Measurements from ENCODE around the gene GZMB.

The GZMB gene

DNA sequence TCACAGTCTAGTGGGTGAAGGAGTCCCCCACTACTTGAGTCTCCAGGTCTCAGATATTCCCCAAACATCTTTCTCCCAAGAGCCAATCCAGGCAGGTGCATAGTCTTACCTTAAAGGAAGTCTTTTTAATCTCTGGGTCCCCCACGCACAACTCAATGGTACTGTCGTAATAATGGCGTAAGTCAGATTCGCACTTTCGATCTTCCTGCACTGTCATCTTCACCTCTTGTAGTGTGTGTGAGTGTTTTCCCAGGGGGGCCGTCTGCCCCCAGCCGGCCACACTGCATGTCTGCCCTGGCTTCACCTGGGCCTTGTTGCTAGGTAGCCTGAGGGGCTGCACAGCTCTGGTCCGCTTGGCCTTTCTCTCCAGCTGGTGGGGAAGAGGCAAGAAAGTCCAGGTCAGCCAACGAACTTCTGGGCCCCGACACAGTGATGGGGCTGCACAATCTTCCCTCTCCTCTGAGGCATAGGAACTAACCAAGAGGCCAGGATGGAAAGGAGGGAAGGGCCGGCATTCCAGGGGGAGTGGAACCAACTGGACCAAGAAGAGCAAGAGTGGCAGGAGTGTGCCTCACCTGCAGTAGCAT, 2.1 kb downstream of the GZMB start:
- no peak overlapping the region for H3K4me3 ChIP-seq (ENCODE audit: insufficient read length, low read depth)
- H3K36me3 ChIP-seq (ENCODE audit: insufficient read depth, insufficient read length, low read length): no peaks in the 10 kb centered on the region
- H3K27me3 ChIP-seq (ENCODE audit: insufficient read depth, insufficient read length): no peaks in the 10 kb centered on the region
- TF ChIP-seq SUZ12 (IDR thresholded peaks at IDR 0.05; ENCODE audit: extremely low read depth, insufficient read depth, insufficient read length) (no peak), YY1 (IDR thresholded peaks at IDR 0.05; ENCODE audit: insufficient read depth, insufficient read length) (no peak), ZNF274 (IDR thresholded peaks at IDR 0.05; ENCODE audit: low read depth, low read length) (no peak)
- no peaks in the 10 kb centered on the region for H3K9me3 ChIP-seq (ENCODE audit: insufficient read depth, low read length)
- H3K9ac ChIP-seq (ENCODE audit: insufficient read length, low read depth): no peak overlapping the region
- DNase-seq (ENCODE audit: low read depth, low spot score): no peak
- no peaks in the 10 kb centered on the region for H3K4me1 ChIP-seq (ENCODE audit: insufficient read depth, insufficient read length)

GRCh38 chr14:24630872-24631477, 3.0 kb downstream of the GZMB start:
- no peaks in the 10 kb centered on the region for H3K27me3 ChIP-seq (ENCODE audit: insufficient read depth, insufficient read length)
- no peaks in the 10 kb centered on the region for H3K36me3 ChIP-seq (ENCODE audit: insufficient read depth, insufficient read length, low read length)
- no peaks in the 10 kb centered on the region for H3K9me3 ChIP-seq (ENCODE audit: insufficient read depth, low read length)
- H3K9ac ChIP-seq (ENCODE audit: insufficient read length, low read depth): no peak overlapping the region
- H3K4me1 ChIP-seq (ENCODE audit: insufficient read depth, insufficient read length): no peaks in the 10 kb centered on the region
- TF ChIP-seq YY1 (IDR thresholded peaks at IDR 0.05; ENCODE audit: insufficient read depth, insufficient read length): no peak
- no peak overlapping the region for H3K4me3 ChIP-seq (ENCODE audit: insufficient read length, low read depth)
- no peak for DNase-seq (ENCODE audit: low read depth, low spot score)

DNA sequence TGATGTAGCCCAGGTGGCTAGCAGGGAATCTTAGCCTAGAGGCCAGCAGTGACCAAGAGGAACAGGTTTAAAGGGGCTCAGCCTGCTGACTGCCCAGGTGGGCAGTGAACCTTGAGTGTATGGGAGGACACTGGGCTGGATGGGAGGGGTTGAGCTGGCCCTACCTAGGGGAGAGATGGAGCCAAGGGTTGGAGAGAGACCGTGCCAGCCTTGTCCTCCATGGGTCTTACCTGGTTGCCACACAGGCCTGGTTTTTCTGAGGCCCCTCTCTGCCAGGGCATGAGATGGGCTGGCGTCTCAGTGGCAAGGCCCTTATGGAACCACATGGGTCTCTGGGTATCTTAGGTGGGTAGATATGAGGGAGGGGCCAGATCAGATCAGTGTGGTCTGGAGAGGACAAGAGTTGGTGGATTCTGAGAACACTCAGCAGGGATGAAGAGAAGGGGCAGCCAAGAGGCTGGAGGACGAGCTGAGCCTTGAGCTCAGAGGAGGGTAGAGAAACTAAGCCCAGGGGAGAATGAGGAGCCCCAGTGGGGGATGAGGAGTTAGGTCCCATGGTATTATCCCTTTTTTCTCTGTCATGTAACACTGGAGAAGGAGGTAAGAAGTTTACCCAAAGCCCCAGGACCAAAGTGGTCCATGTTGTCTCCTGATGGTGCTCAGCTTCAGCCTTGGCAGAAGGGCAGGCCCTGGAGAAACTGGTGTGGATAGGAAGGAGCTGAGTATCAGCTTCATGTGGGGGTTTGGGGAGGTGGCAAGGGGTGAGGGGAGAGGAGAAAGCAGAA, 3.7 kb downstream of the GZMB start:
- H3K9ac ChIP-seq (ENCODE audit: insufficient read length, low read depth): no peak overlapping the region
- no peak for TF ChIP-seq YY1 (IDR thresholded peaks at IDR 0.05; ENCODE audit: insufficient read depth, insufficient read length)
- TF ChIP-seq SUZ12 (IDR thresholded peaks at IDR 0.05; ENCODE audit: extremely low read depth, insufficient read depth, insufficient read length): no peak
- no peak for TF ChIP-seq ZNF274 (IDR thresholded peaks at IDR 0.05; ENCODE audit: low read depth, low read length)
- H3K9me3 ChIP-seq (ENCODE audit: insufficient read depth, low read length): no peaks in the 10 kb centered on the region
- no peaks in the 10 kb centered on the region for H3K36me3 ChIP-seq (ENCODE audit: insufficient read depth, insufficient read length, low read length)
- H3K4me3 ChIP-seq (ENCODE audit: insufficient read length, low read depth): no peak overlapping the region
- H3K27me3 ChIP-seq (ENCODE audit: insufficient read depth, insufficient read length): no peaks in the 10 kb centered on the region
- H3K4me1 ChIP-seq (ENCODE audit: insufficient read depth, insufficient read length): no peaks in the 10 kb centered on the region
- DNase-seq (ENCODE audit: low read depth, low spot score): no peak

DNA sequence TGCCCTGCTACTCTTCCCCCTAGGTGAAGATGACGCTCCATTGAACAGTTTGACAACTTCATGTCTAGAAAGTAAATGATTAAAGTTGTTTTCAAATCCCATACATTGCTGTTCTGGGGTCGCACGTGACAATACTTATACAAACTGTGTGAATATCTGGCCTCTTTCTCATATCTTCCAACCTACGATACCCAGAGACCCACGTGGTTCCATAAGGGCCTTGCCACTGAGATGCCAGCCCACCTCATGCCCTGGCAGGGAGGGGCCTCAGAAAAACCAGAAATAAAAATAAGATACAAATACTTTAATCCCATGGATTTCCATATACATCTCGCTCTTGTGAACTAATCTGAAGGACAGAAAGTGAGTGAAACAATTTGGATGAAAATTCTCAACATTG, 4.5 kb downstream of the GZMB start:
- no peak overlapping the region for H3K9ac ChIP-seq (ENCODE audit: insufficient read length, low read depth)
- H3K36me3 ChIP-seq (ENCODE audit: insufficient read depth, insufficient read length, low read length): no peaks in the 10 kb centered on the region
- TF ChIP-seq ZNF274 (IDR thresholded peaks at IDR 0.05; ENCODE audit: low read depth, low read length) (no peak), SUZ12 (IDR thresholded peaks at IDR 0.05; ENCODE audit: extremely low read depth, insufficient read depth, insufficient read length) (no peak), YY1 (IDR thresholded peaks at IDR 0.05; ENCODE audit: insufficient read depth, insufficient read length) (no peak)
- no peaks in the 10 kb centered on the region for H3K4me1 ChIP-seq (ENCODE audit: insufficient read depth, insufficient read length)
- no peak overlapping the region for H3K4me3 ChIP-seq (ENCODE audit: insufficient read length, low read depth)
- H3K9me3 ChIP-seq (ENCODE audit: insufficient read depth, low read length): no peaks in the 10 kb centered on the region
- no peaks in the 10 kb centered on the region for H3K27me3 ChIP-seq (ENCODE audit: insufficient read depth, insufficient read length)
- DNase-seq (ENCODE audit: low read depth, low spot score): no peak

DNA sequence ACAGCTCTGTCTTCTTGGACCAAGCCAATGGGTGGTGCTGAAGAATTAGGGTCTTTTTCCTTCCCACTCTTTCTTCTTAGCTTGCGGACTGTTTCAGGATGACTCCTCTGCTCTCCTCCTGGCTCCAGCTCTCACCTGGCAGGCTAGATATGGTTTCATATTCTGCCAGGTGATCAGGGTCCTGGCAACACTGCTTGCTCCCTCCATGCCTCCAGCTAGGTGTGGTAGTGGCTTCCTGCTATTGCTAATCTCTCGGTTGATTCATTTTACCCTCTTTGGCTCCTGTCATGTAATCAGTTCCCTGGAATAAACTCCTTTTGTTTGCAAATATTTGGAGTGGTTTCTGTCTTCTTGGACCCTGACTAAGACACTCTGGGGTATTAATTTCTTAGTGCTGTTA, 20.2 kb downstream of the GZMB start:
- DNase-seq (ENCODE audit: low read depth, low spot score): no peak
- Histone ChIP-seq H3K27me3 (ENCODE audit: insufficient read depth, insufficient read length) (no peaks in the 10 kb centered on the region), H3K9ac (ENCODE audit: insufficient read length, low read depth) (no peak overlapping the region), H3K9me3 (ENCODE audit: insufficient read depth, low read length) (no peaks in the 10 kb centered on the region), H3K36me3 (ENCODE audit: insufficient read depth, insufficient read length, low read length) (no peaks in the 10 kb centered on the region), H3K4me3 (ENCODE audit: insufficient read length, low read depth) (no peak overlapping the region), H3K4me1 (ENCODE audit: insufficient read depth, insufficient read length) (no peaks in the 10 kb centered on the region)
- no peak for TF ChIP-seq ZNF274 (IDR thresholded peaks at IDR 0.05; ENCODE audit: low read depth, low read length)

DNA sequence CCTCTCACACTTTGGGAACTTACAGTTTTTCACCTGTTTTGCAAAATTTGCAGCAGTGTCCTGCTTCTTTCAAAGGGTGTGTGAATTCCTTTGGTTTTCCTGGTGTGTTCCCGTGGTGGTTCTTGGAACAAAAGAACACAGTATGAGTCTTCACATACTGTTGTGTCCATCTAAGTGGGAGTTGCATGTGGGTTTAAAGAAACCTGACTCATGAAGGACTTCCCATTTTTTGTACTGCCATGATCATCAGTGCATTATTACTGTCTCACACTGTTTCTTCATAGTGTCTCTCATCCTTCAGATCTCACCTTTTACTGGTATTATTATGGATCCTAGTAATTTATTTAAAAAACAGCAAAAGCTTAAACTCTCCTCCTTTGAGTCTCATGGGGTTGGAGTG, 20.7 kb downstream of the GZMB start:
- Histone ChIP-seq H3K9me3 (ENCODE audit: insufficient read depth, low read length) (no peaks in the 10 kb centered on the region), H3K36me3 (ENCODE audit: insufficient read depth, insufficient read length, low read length) (no peaks in the 10 kb centered on the region), H3K27me3 (ENCODE audit: insufficient read depth, insufficient read length) (no peaks in the 10 kb centered on the region), H3K4me3 (ENCODE audit: insufficient read length, low read depth) (no peak overlapping the region), H3K4me1 (ENCODE audit: insufficient read depth, insufficient read length) (no peaks in the 10 kb centered on the region), H3K9ac (ENCODE audit: insufficient read length, low read depth) (no peak overlapping the region)
- no peak for TF ChIP-seq SUZ12 (IDR thresholded peaks at IDR 0.05; ENCODE audit: extremely low read depth, insufficient read depth, insufficient read length)
- TF ChIP-seq ZNF274 (IDR thresholded peaks at IDR 0.05; ENCODE audit: low read depth, low read length): no peak
- TF ChIP-seq YY1 (IDR thresholded peaks at IDR 0.05; ENCODE audit: insufficient read depth, insufficient read length): no peak
- no peak for DNase-seq (ENCODE audit: low read depth, low spot score)

- TF ChIP-seq SUZ12 (IDR thresholded peaks at IDR 0.05; ENCODE audit: extremely low read depth, insufficient read depth, insufficient read length) (no peak), YY1 (IDR thresholded peaks at IDR 0.05; ENCODE audit: insufficient read depth, insufficient read length) (no peak), ZNF274 (IDR thresholded peaks at IDR 0.05; ENCODE audit: low read depth, low read length) (no peak)
- no peak for DNase-seq (ENCODE audit: low read depth, low spot score)
- H3K36me3 ChIP-seq (ENCODE audit: insufficient read depth, insufficient read length, low read length): no peaks in the 10 kb centered on the region
- no peak overlapping the region for H3K9ac ChIP-seq (ENCODE audit: insufficient read length, low read depth)
- peaks cover 2% of the 10 kb centered on the region for H3K4me1 ChIP-seq (ENCODE audit: insufficient read depth, insufficient read length)
- H3K27me3 ChIP-seq (ENCODE audit: insufficient read depth, insufficient read length): no peaks in the 10 kb centered on the region
- no peak overlapping the region for H3K4me3 ChIP-seq (ENCODE audit: insufficient read length, low read depth)
- H3K9me3 ChIP-seq (ENCODE audit: insufficient read depth, low read length): no peaks in the 10 kb centered on the region
Observed at GRCh38 chr14:24612196-24612595, 21.8 kb downstream of the GZMB start.
